Suppressor macrophage treated with lipopolysaccharide for 1 hour (primary cell): ENCODE measurements around the gene LCE1F.

ENCODE experiments used
- DNase-seq, 3 donors: peaks; one replicate each; pipeline ENCODE4 v3.0.0-alpha.2; 2020 to 2022

Gene LCE1F

GRCh38 chr1:152774875-152775274, at the start of gene LCE1F:
Gene LCE1F, plus strand, starts transcription at chr1:152775140. Its CDS starts 1,232 bp downstream, at chr1:152776372.
- DNase-seq: no peak

DNA sequence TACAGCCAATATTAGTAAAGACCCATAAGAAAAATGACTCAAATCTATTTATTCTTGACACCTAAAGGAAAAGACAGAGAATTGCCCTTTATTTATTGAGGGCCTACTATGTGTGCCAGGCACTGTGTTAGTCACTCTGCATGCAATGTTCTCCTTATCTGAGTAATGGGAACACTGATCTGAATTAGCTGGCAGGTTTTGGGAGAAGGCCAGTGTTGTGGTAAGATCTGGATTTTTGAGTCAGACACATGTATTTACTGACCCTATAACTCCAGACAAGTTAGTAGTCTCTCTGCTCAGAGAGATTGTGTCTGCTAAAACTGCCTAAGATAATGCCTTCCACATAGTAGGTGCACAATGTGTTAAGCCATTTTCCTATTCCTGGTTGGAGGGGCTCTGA, 49.7 kb upstream of the LCE1F start:
- DNase-seq: no peak

DNA sequence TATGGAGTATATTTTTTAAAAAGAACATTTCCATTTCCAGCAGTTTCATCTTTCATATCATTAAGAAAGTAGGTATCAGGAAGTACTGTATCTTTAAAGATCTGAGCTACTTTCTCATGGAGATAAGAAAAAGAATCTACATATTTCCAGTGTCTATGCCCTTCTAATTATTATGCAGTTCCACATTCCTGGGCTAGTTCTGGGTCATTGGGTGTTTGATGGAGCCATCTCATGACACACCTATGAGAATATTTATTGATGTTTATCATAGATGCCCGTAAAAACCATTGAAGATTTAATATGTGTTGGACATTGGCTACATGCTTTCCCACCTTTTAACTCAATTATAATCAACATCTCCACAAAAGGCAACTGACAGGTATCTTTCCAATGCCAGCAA, 46.0 kb upstream of the LCE1F start:
- DNase-seq: no peak

DNA sequence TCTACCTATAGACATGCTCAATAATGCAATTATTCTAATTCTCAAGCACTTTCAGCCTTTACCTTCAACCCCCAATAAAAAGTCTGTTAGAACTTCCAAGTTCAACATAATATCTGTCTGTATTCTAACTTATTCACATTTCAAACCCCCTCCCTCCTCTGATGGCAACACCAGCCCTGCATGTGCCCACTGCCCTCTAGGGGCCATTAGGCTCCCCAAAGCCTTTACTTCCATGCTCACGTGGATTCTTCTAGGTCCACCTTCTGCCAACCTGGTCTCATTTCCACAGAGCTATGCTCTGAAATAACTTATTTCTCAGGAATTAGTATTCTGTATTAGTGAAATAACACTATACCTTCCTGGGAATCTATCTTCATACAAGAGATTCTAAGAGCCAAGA, 39.3 kb upstream of the LCE1F start:
- peak in 1 of 3 donors; percentile 3 for DNase-seq

GRCh38 chr1:152737997-152738396, 36.9 kb upstream of the LCE1F start:
- DNase-seq: no peak

GRCh38 chr1:152739841-152740240, 35.1 kb upstream of the LCE1F start:
- DNase-seq: no peak

- no peak for DNase-seq
Measured at GRCh38 chr1:152741656-152742055, 33.3 kb upstream of the LCE1F start.

- DNase-seq: no peak
Measured at GRCh38 chr1:152743371-152744145, 31.4 kb upstream of the LCE1F start.

DNA sequence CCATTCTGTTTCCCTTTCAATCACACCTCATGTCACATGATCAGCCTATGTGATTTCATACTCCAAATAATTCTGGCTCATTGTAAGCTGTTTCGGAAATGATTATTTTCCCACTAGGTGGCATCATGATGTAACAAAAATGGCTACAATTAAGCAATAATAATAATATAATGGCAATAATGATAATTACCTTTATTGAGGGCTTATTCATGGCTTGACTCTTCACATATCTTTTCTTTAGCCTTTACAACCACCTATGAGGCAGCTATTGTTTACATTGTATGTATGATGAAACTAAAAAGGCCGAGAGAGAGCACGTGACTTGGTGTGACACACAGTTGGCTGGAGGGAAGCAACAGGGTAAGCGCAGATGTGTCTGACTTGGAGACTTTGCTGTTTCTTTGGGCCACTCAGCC, 29.6 kb upstream of the LCE1F start:
- DNase-seq: peak in 1 of 3 donors; percentile 3

- DNase-seq: no peak
Measured at GRCh38 chr1:152745765-152746444, 29.0 kb upstream of the LCE1F start.

- no peak for DNase-seq
Measured at GRCh38 chr1:152747831-152748230, 27.1 kb upstream of the LCE1F start.

GRCh38 chr1:152752225-152752624, 22.7 kb upstream of the LCE1F start:
- DNase-seq: peak; percentile 9 to 45 (median 13)

DNA sequence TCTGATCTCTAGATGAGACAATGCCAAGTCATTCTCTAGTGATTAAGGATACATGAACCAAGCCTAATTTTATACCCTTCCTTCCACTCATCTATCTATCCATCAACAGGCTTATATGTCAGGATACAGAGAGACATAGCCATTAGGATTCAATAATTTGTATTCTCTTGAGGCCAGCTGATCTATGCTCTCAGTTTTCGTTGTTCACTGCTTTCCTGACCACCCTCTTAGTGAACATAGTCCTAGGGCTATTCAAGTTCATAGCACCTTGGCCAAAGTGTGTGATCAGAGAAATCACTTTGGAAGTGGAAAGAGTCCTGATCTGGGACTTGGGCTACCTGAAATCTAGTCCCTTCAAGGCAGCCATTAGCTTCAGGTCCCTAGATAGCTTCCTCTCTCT, 21.4 kb upstream of the LCE1F start:
- no peak for DNase-seq

GRCh38 chr1:152756872-152757271, 18.1 kb upstream of the LCE1F start:
- no peak for DNase-seq

- no peak for DNase-seq
Measured at GRCh38 chr1:152757747-152758146, 17.2 kb upstream of the LCE1F start, which contains the start of gene KPRP. Gene KPRP, plus strand, starts transcription at chr1:152758025. Its CDS starts 1,564 bp downstream, at chr1:152759589.

- DNase-seq: no peak
Measured at GRCh38 chr1:152758636-152759035, 16.3 kb upstream of the LCE1F start.

DNA sequence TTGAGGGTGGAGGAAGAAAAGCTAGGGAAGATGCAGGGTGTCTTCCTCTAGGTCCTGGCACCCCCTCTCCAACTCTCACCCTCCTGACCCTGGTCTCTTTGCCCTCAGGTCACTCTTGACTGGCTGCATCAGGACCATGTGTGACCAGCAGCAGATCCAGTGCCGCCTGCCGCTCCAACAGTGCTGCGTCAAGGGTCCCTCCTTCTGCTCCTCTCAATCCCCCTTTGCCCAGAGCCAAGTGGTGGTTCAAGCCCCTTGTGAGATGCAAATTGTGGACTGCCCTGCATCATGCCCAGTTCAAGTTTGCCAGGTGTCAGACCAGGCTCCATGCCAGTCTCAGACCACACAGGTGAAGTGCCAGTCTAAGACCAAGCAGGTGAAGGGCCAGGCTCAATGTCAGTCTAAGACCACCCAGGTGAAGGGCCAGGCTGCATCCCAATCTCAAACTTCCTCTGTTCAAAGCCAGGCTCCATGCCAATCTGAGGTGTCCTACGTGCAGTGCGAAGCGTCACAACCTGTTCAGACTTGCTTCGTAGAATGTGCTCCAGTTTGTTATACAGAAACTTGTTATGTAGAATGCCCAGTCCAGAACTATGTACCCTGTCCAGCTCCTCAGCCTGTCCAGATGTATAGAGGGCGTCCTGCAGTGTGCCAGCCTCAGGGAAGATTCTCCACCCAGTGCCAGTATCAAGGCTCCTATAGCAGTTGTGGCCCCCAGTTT, 15.3 kb upstream of the LCE1F start:
- no peak for DNase-seq

GRCh38 chr1:152760551-152761190, 14.3 kb upstream of the LCE1F start:
- no peak for DNase-seq

GRCh38 chr1:152761609-152762213, 13.2 kb upstream of the LCE1F start:
- no peak for DNase-seq

DNA sequence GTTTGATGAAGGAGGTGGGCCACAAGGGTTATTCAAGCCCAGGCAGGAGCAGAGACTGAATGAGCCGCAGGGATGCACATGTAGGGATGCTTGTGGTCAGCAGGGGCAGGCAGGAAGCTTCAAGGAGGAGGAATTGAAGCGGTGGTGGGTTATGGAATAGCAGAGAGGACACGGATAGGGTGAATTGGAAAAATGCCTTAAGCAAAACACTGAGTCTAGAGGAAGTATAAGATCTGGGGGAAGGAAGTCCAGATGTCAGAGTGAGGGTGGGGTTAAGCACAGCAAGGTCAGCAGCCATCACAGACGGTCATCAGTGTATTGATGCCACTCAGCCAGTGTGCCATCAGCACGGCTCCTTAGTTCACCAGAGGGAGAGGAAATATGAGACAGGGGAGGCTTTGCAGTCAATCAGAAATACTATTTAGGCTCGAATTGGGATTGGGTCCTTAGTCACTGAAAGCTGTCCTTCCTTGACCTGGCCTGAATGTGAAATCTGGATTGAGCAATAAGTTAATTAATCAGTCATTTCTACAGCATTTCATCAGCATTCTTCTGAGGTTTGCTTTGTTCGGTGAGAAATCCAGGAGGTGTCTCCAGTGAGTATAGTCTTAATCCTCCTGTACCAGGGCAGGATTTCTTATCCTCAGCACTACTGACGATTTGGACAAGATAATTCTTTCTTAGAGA, 6.0 kb upstream of the LCE1F start:
- DNase-seq: no peak

DNA sequence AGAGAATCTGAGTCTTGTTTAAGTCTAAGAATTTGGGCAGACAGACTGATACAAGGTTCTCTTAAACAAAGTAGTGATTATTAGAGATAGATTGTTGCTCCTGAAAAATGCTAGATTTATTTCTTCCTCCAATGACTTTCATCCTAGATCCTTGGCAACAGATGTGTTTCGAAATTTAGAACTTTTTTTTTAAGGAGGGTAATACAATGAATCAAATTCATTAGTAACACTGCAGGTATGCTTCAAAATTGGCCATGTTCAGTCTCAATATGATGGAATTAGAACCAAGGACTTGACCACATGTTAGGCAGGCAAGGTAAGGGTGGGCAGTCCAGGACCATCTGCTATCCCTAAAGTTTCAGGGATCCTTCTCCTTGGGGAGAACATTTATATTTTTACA, 4.5 kb upstream of the LCE1F start:
- DNase-seq: no peak

DNA sequence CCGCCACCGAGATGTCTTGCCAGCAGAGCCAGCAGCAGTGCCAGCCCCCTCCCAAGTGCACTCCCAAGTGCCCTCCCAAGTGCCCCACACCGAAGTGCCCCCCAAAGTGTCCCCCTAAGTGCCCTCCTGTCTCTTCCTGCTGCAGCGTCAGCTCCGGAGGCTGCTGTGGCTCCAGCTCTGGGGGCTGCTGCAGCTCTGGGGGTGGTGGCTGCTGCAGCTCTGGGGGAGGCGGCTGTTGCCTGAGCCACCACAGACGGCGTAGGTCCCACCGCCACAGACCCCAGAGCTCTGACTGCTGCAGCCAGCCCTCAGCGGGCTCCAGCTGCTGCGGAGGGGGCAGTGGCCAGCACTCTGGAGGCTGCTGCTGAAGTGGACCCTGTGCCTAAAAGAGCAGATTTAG, 1.4 kb downstream of the LCE1F start:
- DNase-seq: no peak
